HG03571 (cell line): ENCODE data around the gene TEPSIN.

Source experiments
- ATAC-seq: cut with Tn5 transposase; IDR thresholded peaks from one replicate; pipeline ENCODE4 v1.9.1; 2021; ENCODE audit not compliant: unreplicated experiment

Gene TEPSIN

DNA sequence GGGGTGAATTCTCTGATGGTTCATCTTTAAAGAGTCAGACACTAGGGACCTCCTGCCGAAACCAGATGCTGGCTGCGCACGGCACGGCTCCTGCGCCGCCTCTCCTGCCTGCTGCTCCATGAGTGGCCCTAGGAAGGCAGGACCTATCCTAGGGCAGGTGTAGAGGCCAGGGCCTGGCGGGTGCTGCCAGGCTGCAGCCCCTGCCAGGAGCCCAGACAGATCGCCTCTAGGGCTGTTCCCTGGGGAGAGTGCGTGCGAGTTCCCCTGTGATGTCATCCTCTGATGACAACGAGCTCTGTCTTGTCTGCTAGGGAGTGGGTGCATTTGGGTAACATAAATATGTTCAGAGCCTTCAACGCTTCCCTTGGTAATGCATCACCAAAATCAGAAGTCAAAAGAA, 32.4 kb upstream of the TEPSIN start:
- no peak for ATAC-seq

DNA sequence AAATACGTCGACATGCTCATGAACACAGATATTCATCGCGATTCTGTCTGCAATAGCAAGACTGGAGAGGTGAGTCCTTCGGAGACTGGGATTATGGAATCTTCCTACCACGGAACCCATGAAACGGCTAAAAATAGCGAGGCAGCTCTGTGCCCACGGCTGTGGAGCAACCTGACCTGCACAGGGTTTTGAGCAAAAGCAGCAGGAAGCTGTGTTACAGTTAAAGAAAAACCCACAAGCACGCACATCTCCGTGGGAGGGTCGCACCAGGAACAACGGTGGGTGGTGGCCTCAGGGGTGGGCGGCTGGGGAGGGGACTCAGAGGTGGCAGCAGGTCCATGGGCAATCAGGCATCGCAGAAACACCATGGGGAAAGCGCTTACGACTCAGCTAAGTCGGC, 31.4 kb upstream of the TEPSIN start:
- ATAC-seq, result no peak

DNA sequence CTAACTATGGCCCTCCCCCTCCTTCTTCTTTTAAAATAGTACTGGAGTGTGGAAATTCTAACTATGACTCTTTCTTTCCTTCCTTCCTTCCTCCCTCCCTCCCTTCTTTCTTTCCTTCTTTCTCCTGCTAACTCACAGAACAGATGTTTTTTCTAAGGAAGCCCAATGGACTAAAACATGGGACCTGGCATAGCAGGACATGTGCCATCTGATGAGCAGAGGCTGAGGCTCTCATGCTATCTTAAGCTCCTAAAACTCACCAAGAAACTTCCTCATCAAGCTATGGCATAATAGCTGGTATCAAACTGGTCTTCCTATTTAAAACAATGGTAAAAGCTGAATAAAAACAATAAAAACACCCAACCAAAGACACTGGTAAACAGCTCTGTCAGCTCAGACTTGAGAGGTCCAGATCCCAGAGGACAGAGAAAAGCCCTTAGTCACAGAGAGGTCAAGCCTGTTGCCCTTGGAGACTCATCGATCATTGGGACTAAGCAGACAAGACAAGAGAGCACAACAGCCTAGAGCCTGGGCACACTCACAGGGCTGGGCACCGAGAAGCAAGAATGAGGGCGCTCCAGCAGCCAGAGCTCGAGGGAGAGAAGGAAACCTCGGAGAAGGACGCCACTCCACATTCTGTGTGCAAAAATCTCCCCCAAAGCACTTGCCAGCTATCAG, 28.7 kb upstream of the TEPSIN start:
- ATAC-seq, result no peak

DNA sequence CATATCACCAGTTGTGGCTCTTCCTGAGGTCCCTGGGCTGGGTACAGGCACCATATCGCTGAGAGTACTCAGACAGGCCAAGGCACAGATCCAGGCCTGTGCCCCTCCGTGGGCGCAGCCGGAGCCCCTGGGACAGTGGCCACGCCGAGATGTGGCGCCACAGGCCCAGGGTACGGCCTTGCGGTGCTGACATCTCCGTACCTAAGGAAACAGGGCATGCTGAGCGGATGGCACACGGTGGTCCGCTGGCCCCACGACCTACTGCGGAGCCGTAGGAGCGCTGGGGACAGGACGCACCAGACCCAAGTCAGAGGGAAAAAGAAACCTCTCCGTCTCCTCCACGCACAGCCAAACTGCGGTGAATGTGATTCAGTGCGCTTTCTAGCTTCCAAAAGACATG, 26.7 kb upstream of the TEPSIN start:
- no peak for ATAC-seq

DNA sequence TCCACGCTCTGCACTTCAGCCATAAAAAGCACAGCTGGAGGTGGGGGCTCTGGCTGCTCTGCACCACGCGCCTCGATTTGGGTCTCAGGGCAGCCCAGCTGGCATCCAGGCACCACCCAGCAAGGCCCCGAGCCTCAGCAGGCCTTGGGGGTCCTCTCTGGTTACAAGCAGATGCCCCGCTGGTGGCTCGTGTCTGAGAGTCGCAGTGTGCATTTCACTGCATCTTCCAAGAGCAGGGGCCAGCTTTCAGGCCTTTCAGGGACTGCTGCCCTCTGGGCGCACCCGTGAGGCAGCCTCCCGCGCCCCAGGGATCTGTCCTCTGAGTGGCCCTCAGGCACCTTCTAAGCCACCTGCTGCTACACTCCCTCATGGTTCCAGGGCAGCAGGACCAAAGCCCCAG, 25.8 kb upstream of the TEPSIN start:
- no peak for ATAC-seq

DNA sequence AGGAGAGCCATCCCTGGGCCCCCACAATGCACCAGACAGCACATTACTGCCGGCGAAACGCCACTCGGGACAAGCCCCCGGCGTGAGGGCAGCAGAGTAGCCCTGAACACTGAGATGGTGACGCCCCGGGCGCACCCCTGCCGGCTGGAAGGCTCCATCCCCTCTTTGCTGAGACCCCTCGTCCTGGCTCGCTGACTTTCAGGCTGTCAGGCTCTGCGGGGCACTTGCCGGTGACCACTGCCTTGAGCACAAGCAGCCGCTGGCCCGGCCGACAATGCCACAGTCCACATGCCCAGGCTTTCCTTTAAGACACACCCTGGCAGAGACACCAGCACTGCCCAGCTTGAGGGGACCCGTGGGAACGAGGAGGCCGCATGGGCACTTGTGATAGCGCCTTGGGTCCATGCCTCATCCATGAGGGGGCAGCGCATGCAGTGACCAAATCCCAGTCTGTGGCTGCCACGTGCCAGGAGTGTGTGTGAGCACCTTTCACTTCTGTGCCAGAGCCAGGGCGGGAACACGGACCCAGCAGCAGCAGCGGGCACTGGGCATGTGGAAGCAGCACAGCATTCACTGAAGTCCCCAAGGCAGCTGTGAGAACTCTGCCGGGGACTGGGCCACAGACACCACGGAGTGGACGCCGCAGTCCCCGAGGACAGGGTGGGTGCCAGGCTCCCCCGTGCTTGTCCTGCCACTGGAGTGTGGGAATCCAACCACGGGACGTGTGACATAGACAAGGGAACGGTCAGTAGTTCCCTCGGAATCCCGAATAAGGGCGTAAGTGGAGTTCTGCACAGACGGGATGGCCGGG, 24.7 kb upstream of the TEPSIN start:
- no peak for ATAC-seq

DNA sequence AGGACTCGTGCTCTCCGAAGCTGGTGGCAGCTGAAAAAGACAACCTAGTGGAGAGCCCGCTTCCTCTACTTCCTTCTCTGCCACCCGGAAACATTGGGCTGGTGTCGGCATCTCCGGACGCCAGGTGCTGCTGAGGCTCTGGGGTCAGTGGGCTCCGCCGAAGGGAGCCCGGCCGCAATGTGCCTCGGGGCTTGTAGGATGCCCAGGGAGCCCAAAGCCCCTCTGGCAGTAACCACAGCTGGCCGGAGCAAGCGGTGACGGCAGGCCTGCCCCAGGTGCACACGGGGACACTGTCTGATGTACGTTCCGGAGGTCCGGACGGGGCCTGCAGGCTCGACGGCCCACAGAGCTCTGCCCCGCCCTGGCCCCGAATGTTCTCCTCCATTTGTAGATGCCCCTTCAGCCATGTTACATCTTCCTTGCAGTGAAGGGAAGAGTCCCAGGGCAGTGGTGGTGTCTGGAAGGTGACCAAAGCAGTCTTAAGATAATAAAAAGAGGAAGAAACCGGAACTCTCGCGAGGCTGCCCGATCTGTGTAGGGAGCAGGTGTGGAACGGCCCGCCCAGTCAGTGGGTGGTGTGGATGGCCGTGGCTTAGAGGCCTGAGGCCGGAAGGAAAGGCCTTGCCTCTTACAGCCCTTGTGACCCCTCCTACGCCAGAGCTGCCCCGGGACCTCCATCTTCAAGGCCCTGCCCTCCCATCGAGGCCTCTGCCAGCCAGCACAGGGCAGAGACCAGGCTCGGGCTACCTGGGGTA, 22.9 kb upstream of the TEPSIN start:
- no peak for ATAC-seq

DNA sequence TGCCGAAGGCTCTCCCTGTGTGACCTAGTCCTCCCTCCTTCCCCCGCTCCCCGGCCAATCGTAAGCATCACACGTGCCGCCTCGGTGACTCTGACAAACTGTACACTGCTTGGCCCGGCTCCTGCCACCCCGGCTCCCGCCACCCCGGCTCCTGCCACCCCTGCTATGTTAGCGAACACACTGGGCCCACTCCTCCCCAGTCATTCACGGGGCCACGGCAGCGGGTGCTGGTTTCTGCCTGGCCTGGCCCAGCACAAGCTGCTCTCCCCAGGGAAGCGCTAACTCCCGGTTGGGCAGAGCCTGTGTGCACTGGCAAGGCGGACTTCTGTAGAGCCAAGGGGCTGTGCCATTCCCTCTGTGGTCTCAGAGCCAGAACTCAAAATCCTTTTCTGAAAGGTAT, 22.2 kb upstream of the TEPSIN start:
- ATAC-seq, result no peak

DNA sequence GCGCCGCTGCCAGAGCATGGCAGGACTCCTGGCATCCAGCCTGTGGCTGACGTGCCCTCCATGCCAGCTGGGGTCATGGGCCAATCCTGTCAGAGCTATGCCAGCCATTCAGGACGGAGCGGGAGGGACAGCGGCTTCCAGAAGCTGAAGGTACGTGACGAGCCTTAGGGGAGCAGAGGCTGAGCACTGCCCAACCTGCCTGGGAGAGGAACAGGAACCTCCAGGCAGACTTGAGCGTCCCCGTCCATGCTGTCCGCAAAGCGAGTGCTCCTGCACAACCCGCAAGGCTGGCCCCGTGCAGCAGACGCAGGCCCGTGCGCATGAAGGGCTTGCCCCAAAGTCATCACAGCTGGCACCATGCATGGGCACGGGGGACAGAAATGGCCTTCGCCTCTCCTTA, 21.8 kb upstream of the TEPSIN start:
- no peak for ATAC-seq

DNA sequence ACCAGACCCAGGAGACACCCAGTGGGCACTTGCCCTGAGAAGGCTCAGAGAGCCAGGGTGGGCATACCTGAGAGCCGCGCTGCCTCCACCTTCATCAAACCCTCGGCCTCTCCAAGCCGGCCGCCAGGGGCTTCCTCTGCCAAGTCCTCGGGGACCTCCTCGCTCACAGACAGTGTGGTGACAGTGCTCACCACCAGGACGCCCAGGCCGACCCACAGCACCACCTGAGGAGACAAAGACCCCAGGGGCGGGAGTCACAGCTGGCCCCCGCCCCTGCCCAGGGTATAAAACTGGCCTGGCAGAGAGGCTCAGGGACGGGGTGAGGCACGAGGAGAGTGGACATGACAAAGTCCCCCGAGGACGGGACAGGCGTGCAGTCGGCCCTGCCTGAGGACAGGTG, 21.3 kb upstream of the TEPSIN start:
- no peak for ATAC-seq

DNA sequence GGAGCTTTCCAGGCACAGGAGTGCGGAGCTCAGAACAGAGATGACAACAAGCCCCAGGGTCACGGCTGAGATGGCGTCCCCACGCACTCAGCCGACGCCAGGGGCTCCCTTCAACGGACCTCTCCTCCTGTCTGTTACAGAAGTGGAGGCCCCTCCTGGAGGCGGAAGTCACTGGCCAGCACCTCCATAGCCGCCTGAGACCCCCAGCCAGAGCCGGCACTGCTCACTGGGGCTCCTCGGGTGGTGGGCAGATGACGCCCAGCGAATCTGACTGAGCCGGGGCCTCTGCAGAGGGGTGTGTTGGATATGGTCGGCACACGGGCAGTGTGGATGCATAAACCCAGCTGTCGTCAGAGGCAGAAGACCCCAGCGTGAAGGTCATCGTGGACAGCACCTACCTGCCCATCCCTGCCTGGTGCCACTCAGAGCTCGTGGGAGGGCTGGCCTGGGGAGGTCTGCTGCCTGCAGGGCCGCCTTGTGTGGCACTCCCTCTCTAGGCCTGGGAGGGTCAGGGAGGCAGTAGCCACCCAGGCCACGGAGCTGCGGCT, 20.3 kb upstream of the TEPSIN start:
- no peak for ATAC-seq

DNA sequence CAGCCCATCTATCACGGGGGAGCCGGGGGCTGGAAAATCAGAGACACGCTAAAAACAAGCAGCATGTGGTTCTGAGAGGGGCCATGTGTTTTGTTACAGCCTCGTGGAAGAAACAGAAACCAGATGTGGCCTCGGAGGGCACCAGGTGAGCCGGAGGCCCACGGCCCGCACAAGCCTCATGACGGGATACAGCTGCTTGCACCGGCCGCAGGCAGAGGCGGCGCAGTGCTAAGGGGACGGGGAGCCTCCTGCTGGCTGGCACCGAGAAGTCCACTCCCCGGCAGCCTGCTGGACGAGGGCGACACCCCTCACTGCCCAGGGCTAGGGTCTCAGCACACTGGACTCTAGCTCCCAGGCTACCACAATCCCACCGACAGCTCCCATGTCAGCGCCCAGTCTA, 19.4 kb upstream of the TEPSIN start:
- no peak for ATAC-seq

DNA sequence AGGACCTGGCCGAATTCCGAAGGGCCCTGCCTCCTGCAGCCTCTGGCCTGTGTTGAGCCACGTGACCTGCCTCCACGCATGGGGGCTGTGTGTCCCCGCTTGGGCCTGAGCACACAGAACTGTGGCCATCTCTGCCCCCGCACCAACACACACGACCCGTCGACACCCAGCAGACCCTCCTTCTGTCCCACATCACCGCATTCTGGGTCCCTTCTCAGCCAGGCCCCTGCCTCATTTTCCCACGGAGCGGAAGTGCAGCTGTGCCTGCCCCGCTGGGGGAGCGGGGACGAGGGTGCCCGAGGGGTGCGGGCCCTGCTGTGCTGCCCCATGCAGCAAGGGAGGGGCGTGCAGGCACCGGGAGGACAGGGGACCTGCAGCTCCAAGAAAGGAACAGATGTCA, 18.7 kb upstream of the TEPSIN start:
- no peak for ATAC-seq

DNA sequence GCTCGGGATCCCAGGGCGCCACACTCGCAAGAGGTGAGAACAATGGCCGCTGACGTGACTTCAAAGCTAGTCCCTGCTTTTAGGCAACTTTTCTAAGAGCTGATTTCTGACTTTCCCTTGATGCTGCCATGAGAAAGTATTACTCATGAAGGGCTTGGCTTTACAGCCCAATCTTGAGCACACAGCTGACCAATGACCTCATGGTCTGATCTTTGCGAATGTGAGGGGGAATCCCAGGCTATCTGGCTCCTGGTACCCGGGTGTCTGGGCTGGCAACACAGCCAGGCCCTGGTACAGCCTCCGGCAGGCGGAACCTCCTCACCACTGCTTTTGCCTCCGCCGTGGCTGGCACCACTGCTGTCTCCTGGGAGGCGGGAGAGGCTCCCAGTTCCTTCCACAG, 17.8 kb upstream of the TEPSIN start:
- no peak for ATAC-seq

DNA sequence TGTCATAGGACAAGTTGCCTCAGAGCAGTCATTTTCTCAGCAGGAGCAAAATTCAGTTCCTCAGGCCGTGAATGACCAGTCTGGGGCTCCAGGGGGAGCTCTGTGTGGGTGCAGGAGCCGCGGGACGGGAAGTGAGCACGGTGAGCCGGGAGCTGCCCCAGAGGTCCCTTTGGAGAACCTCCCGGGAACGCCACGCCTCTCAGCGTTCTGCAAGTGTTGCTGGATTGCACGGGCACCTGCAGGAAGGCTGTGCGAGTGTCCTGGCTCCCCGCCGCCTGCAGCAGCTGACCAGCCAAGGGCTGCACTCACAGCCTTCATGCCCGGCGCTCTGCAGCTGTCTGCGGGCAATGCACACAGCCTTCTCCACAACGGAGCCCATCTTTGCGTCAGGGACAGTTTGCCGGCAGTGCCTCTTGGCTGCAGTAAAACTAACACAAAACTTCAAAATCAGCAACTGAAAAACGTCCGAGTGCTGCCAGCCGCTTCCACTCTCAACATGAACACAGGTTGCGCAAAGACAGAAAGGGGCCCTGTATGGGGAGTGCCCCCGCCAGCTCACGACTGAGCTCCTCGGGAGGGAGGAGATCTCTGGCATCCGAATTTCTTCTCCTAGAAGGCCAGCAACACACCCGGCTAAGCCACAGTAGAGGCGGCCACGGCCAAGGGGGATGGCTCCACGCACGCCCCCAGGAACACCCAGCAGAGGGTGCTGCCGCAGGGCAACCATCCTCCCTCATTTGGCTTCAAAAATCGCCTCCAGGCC, 16.3 kb upstream of the TEPSIN start:
- no peak for ATAC-seq

DNA sequence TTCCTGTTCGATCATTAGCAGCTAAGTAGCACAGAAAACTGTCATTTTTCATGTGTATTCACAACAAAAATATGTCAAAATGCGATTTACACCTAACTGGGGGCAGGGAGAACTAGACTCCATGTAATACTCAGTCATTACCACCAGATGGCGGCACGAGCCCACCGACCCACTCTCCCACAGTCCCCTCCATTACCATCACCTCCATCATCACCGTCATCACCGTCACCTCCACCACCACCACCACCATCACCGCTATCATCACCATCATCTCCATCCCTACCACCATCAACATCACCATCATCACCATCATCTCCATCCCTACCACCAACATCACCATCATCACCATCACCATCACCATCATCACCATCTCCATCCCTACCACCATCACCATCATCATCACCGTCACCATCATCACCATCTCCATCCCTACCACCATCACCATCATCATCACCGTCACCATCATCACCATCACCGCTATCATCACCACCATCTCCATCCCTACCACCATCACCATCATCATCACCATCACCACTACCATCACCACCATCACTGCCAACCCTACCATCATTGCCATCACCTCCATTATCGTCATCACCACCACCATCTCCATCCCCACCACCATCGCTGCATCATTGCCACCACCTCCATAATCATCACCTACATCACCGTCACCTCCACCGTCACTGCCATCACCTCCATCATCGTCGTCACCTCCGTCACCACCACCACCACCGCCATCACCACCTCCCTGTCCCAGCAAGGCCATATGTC, 14.7 kb upstream of the TEPSIN start:
- no peak for ATAC-seq

DNA sequence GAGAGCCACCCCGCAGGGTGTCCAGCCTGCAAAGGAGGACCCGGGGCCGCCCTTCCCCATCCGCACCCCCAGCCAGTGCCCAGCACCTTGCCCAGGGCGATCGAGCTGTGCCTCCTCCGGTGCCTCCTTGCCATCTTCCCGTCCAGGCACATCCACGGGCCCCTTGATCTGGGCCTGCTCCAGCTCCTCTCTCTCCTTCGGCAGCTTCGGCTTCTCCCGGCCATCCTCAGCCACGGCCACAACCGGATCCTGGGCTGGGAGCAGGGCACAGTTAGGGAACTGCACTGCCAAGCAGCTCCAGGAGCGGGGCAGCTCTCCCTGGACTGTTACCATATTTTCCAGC, 14.1 kb upstream of the TEPSIN start:
- no peak for ATAC-seq

DNA sequence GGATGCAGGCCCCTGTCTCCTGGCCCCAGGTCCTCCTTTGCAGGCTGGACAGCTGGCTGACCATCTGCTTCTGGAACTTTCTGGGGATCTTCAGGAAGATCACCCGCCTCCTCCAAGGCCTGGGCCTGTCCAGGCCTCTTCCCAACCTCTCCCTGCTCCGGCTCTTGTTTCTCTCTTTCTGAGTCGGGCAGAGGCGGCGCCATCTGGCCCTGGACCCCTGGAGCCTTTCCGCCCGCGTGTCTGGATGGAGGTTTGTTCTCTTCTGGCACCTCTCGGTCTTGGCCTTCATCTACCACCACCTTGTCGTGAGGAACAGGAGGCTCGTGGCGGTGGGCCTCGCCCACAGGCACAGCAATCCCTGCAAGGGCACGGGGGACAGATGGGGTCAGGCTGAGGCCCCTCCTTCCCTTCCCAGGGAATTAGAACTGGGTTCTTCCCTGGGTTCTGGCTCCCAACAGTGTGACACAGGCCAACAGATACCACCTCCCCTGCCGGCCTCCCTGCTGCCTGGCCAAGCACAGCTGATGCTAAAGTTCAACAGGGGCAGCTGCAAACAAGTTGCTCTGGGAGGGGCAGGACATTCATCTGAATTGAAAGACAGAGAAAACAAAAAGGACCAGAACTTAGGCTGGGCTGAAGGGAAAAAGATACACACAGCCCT, 13.6 kb upstream of the TEPSIN start:
- no peak for ATAC-seq

DNA sequence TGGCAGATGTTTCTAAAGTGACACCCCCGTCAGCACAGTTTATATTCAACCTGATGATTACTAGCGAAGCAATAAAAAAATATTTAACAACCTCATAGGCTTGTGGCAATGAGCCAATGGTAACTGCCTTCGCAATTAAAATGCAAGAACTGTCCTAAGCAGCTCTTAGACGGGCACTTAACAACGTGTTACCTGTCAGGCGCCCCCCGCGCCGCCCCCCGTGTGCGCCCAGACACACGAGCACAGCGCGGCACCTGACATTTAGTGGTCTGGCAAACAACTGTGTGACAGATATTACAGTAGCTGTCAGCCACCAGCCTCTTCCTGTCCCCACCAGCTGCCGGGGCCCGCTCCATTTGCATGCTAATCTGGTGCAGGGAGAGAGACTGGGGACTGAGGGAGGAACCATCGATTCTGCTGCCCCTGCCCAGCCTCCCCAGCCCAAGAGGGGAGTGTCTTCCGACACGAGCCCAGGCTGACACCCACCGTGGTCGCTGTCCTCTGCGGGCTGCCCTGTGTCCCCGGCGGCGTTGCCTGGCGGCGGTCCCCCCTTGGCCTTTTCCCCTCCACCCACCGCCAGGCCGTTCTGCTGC, 12.9 kb upstream of the TEPSIN start:
- ATAC-seq, result no peak
